Endothelial cell of umbilical vein (primary cell): ENCODE results near the gene APBB2. TPM values are rescaled to one million over a fixed set of nuclear protein-coding genes. Genes with fewer than 3 reads are reported as not detected.

Source experiments
- BruUV-seq: library from RNA; stranded (reverse); fragments of 400-500 nt; replicated peaks from 2 replicates; lab custom pipeline; 2021; lab: Mats Ljungman, UMichigan
- CTCF ChIA-PET: fragments of 300-600, 350-600 bp; sonication (Branson Sonifier 250); formaldehyde crosslinking; loops from one replicate; lab custom pipeline; 2021; ENCODE audit warnings: antibody characterized with exemption, inconsistent platforms; lab: Charles Lee
- POLR2A ChIA-PET: fragments of 300-600, 350-600 bp; sonication (Branson Sonifier 250); formaldehyde crosslinking; loops from one replicate; lab custom pipeline; 2021; ENCODE audit warnings: antibody characterized with exemption, inconsistent platforms; lab: Charles Lee
- DNase-seq: peaks from one replicate; pipeline ENCODE4 v3.0.0-alpha.2; 2011; ENCODE audit warnings: low read depth, low spot score
- FAIRE-seq: peaks from 2 replicates; lab custom pipeline; 2011; peaks lifted over from hg19 to GRCh38; lab: Jason Lieb, UNC
- H2AFZ ChIP-seq: 2 replicates; pipeline ENCODE4 v1.6.0; 2012; ENCODE audit warnings: low read depth, low read length, control low read depth, inconsistent platforms
- H3K27ac ChIP-seq: 2 replicates; pipeline ENCODE4 v1.5.1; 2011; ENCODE audit warnings: low read depth, mild to moderate bottlenecking, control low read depth, low read length, moderate library complexity; ENCODE audit not compliant: insufficient read depth
- H3K27me3 ChIP-seq, 2 experiments: 2 replicates each; pipeline versions ENCODE4 v1.6.0 to v1.6.1; 2011; ENCODE audit warnings: low read length in 2 of 2, mixed read lengths in 1 of 2; ENCODE audit not compliant: control insufficient read depth in 2 of 2, insufficient read depth in 2 of 2
- H3K36me3 ChIP-seq, 2 experiments: 2 replicates in 1 of 2; 3 replicates in 1 of 2; pipeline ENCODE4 v1.5.1; 2011; ENCODE audit warnings: low read length in 2 of 2, mild to moderate bottlenecking in 1 of 2, moderate library complexity in 1 of 2; ENCODE audit not compliant: control insufficient read depth in 2 of 2, insufficient read depth in 2 of 2; ENCODE audit errors: extremely low read depth in 1 of 2
- H3K4me1 ChIP-seq: 3 replicates; pipeline ENCODE4 v1.5.1; 2011; ENCODE audit warnings: mild to moderate bottlenecking, low read length; ENCODE audit not compliant: control insufficient read depth, insufficient read depth; ENCODE audit errors: extremely low read depth
- H3K4me2 ChIP-seq: 2 replicates; pipeline ENCODE4 v1.6.1; 2011; ENCODE audit warnings: low read length, control low read depth, mixed read lengths; ENCODE audit not compliant: insufficient read depth
- H3K4me3 ChIP-seq, 3 experiments: fragments of 200-600 bp in 1 of 3; sonication (generic), shearing (Covaris generic) in 1 of 3; replicated peaks in 1 of 3; 2 replicates each; pipeline ENCODE4 v1.5.1; 2011 to 2016; ENCODE audit warnings: control low read depth in 3 of 3, low read length in 3 of 3, mild to moderate bottlenecking in 2 of 3, inconsistent platforms in 1 of 3, low read depth in 1 of 3, moderate library complexity in 1 of 3; ENCODE audit not compliant: insufficient read depth in 1 of 3
- H3K79me2 ChIP-seq: 2 replicates; pipeline ENCODE4 v1.6.0; 2012; ENCODE audit warnings: low read length, inconsistent platforms; ENCODE audit not compliant: control insufficient read depth, insufficient read depth
- H3K9ac ChIP-seq: replicated peaks from 2 replicates; pipeline ENCODE3; 2011; ENCODE audit warnings: low read length, control low read depth; ENCODE audit not compliant: insufficient read depth; ENCODE audit errors: extremely low read depth
- H3K9me1 ChIP-seq: replicated peaks from 3 replicates; pipeline ENCODE4 v1.6.0; 2011; ENCODE audit warnings: mild to moderate bottlenecking, low read length; ENCODE audit not compliant: control insufficient read depth, insufficient read depth; ENCODE audit errors: extremely low read depth
- H3K9me3 ChIP-seq: replicated peaks from 2 replicates; pipeline ENCODE4 v1.5.1; 2012; ENCODE audit warnings: low read length, inconsistent platforms; ENCODE audit not compliant: control insufficient read depth, insufficient read depth
- H4K20me1 ChIP-seq: replicated peaks from 2 replicates; pipeline ENCODE3; 2011; ENCODE audit warnings: mild to moderate bottlenecking, low read length; ENCODE audit not compliant: control insufficient read depth, insufficient read depth; ENCODE audit errors: extremely low read depth
- EZH2 ChIP-seq: IDR thresholded peaks from 2 replicates; pipeline ENCODE4 v1.6.1; 2012; ENCODE audit warnings: borderline replicate concordance, low read depth, mild to moderate bottlenecking, moderate library complexity, low read length, inconsistent platforms; ENCODE audit not compliant: severe bottlenecking
- FOS ChIP-seq: IDR thresholded peaks from 2 replicates; pipeline ENCODE4 v1.6.1; 2011; ENCODE audit warnings: mild to moderate bottlenecking, low read length, moderate library complexity, borderline replicate concordance; ENCODE audit not compliant: insufficient read depth
- GATA2 ChIP-seq: IDR thresholded peaks from 2 replicates; pipeline ENCODE4 v1.7.0; 2011; ENCODE audit warnings: low read depth, mild to moderate bottlenecking, moderate library complexity, mixed read lengths, low read length; ENCODE audit not compliant: insufficient read length, insufficient read depth
- JUN ChIP-seq: IDR thresholded peaks from 2 replicates; pipeline ENCODE4 v1.6.1; 2011; ENCODE audit warnings: borderline replicate concordance, low read depth; ENCODE audit not compliant: insufficient read length, insufficient read depth
- MYC ChIP-seq: IDR thresholded peaks from one replicate; pipeline ENCODE4 v1.6.1; 2011; ENCODE audit warnings: mild to moderate bottlenecking, low read depth, low read length
- POLR2A ChIP-seq: IDR thresholded peaks from 2 replicates; pipeline ENCODE4 v1.6.1; 2012; ENCODE audit warnings: low read depth, mild to moderate bottlenecking, control low read depth, low read length
- POLR2AphosphoS5 ChIP-seq: IDR thresholded peaks from 2 replicates; pipeline ENCODE4 v1.6.1; 2012; ENCODE audit warnings: low read depth, mild to moderate bottlenecking, control low read depth, low read length, moderate library complexity; ENCODE audit not compliant: insufficient read depth
- dilution Hi-C: fragments of 300-500 bp; cut with MboI; formaldehyde crosslinking; loops from one replicate; pipeline ENCODE4 v1.15.0; 2019; ENCODE audit warnings: low sequenced_read_pairs; ENCODE audit not compliant: extremely low pct_ligation_motif_present
- intact Hi-C: fragments of 100-400 bp; cut with micrococcal nuclease; formaldehyde crosslinking; loops from one replicate; pipeline ENCODE4 v1.10.0; 2022
- polyA plus RNA-seq, 4 experiments: library from polyadenylated mRNA; depleted of rRNA in 3 of 4; stranded (reverse) in 3 of 4; unstranded in 1 of 4; fragments of >200 nt; gene quantifications; 2 replicates each; pipeline versions ENCODE4 v1.2.1 to v1.2.3, GENCODE V29; 2011 to 2012; ENCODE audit warnings: missing spikeins in 1 of 4
- total RNA-seq: library from RNA; stranded (reverse); gene quantifications from 2 replicates; pipeline ENCODE4 v1.2.3, GENCODE V29; 2021
- TF ChIP-seq, protein P1 (sequence below): IDR thresholded peaks from 2 replicates; pipeline ENCODE4 v1.6.1; 2011; ENCODE audit not compliant: insufficient read depth, insufficient read length
- TF ChIP-seq, protein P2 (sequence below), 2 donors: IDR thresholded peaks; 1 replicate in 1 of 2; 2 replicates in 1 of 2; pipeline ENCODE4 v1.5.1; 2011; ENCODE audit warnings: low read length in 2 of 2, mild to moderate bottlenecking in 2 of 2, moderate library complexity in 2 of 2, control low read depth in 1 of 2, inconsistent platforms in 1 of 2, low read depth in 1 of 2; ENCODE audit not compliant: insufficient read depth in 1 of 2; ENCODE audit errors: extremely low read depth in 1 of 2

APBB2 gene
- total and polyA plus RNA-seq, 2 donors (not counting 3 experiments of a cell fraction or from before 2014, with no cell fraction given), result 79.8 to 124 TPM

GRCh38 chr4:41216294-41217019 lies 2.1 kb upstream of the APBB2 start:
- H3K9ac ChIP-seq, result peak overlapping the region; percentile 96
- CTCF ChIA-PET, result interaction anchor here (0.9 to 7.5 kb wide), 11 partner anchors 12 to 445 kb away, joined by 3 to 179 read pairs (median 4); no protein-coding TSS in a partner anchor
- intact Hi-C loops (loop anchor here (5.0 kb wide), 1 partner anchor 41 kb away; the partner anchor contains the start of gene UCHL1), dilution Hi-C loops (loop anchor here (25.0 kb wide), 1 partner anchor 279 kb away; no protein-coding TSS in a partner anchor)
- peak overlapping the region; percentile 97 for H2AFZ ChIP-seq
- H3K4me1 ChIP-seq, result peaks cover 33% of the 10 kb centered on the region
- DNase-seq (peak; percentile 86), FAIRE-seq (peak; percentile 50)
- peak overlapping the region; percentile 77 to 79 (median 77) for H3K4me3 ChIP-seq
- H3K4me2 ChIP-seq, result peak overlapping the region; percentile 98
- peak overlapping the region; percentile 94 for H3K27ac ChIP-seq
- H3K27me3 ChIP-seq, result no peaks in the 10 kb centered on the region
- no peaks in the 10 kb centered on the region for H4K20me1 ChIP-seq
- BruUV-seq, result TSS peak; percentile 74
- H3K9me3 ChIP-seq, result no peaks in the 10 kb centered on the region
- H3K36me3 ChIP-seq, result no peaks in the 10 kb centered on the region
- peaks cover 28% of the 10 kb centered on the region for H3K79me2 ChIP-seq
- no peaks in the 10 kb centered on the region for H3K9me1 ChIP-seq
- POLR2A ChIA-PET, result interaction anchor here (1.6 kb wide), 1 partner anchor 40 kb away, joined by 6 read pairs; the partner anchor contains the start of gene UCHL1
- TF ChIP-seq, protein P1, sequence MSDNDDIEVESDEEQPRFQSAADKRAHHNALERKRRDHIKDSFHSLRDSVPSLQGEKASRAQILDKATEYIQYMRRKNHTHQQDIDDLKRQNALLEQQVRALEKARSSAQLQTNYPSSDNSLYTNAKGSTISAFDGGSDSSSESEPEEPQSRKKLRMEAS, result no peak
- peak; percentile 36 for TF ChIP-seq POLR2AphosphoS5
- no peak for TF ChIP-seq EZH2

- Histone ChIP-seq H2AFZ (peak overlapping the region; percentile 72), H3K9me3 (no peaks in the 10 kb centered on the region), H3K9me1 (no peaks in the 10 kb centered on the region), H4K20me1 (no peaks in the 10 kb centered on the region), H3K36me3 (no peaks in the 10 kb centered on the region), H3K9ac (peak overlapping the region; percentile 96), H3K27ac (peak overlapping the region; percentile 71), H3K27me3 (no peaks in the 10 kb centered on the region), H3K4me2 (peak overlapping the region; percentile 63), H3K79me2 (peaks cover 34% of the 10 kb centered on the region), H3K4me1 (peaks cover 33% of the 10 kb centered on the region), H3K4me3 (peak overlapping the region; percentile 17 to 79 (median 70))
- POLR2A ChIA-PET, result interaction anchor here (1.6 kb wide), 1 partner anchor 41 kb away, joined by 6 read pairs; the partner anchor contains the start of gene UCHL1
- BruUV-seq, result no TSS peak
- CTCF ChIA-PET, result interaction anchor here (1.0 to 7.5 kb wide), 11 partner anchors 12 to 446 kb away, joined by 3 to 179 read pairs (median 5); no protein-coding TSS in a partner anchor
- TF ChIP-seq FOS (no peak), JUN (no peak), POLR2AphosphoS5 (no peak), POLR2A (no peak), MYC (no peak), EZH2 (no peak), GATA2 (no peak)
- TF ChIP-seq, protein P1, result no peak
- TF ChIP-seq, protein P2, sequence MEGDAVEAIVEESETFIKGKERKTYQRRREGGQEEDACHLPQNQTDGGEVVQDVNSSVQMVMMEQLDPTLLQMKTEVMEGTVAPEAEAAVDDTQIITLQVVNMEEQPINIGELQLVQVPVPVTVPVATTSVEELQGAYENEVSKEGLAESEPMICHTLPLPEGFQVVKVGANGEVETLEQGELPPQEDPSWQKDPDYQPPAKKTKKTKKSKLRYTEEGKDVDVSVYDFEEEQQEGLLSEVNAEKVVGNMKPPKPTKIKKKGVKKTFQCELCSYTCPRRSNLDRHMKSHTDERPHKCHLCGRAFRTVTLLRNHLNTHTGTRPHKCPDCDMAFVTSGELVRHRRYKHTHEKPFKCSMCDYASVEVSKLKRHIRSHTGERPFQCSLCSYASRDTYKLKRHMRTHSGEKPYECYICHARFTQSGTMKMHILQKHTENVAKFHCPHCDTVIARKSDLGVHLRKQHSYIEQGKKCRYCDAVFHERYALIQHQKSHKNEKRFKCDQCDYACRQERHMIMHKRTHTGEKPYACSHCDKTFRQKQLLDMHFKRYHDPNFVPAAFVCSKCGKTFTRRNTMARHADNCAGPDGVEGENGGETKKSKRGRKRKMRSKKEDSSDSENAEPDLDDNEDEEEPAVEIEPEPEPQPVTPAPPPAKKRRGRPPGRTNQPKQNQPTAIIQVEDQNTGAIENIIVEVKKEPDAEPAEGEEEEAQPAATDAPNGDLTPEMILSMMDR (IDR thresholded peaks at IDR 0.05; ENCODE audit: extremely low read depth in 1 of 2, insufficient read depth in 1 of 2, low read depth in 1 of 2, low read length in 2 of 2), result no peak
- no peak for FAIRE-seq
- intact Hi-C loops, result loop anchor here (5.0 kb wide), 1 partner anchor 41 kb away; the partner anchor contains the start of gene UCHL1
- DNase-seq, result peak; percentile 52
- dilution Hi-C loops, result loop anchor here (25.0 kb wide), 1 partner anchor 279 kb away; no protein-coding TSS in a partner anchor
Measured at GRCh38 chr4:41215969-41216293, 1.6 kb upstream of the APBB2 start.
